HepG2 (cell line): ENCODE data around the gene GJA9. TPM values are rescaled to one million over a fixed set of nuclear protein-coding genes. Genes with fewer than 3 reads are reported as not detected.

Experiments used
- ATAC-seq: fragments of 200-7000 bp; cut with Tn5 transposase; 3 replicates; pipeline ENCODE4 v1.9.1; 2020; ENCODE audit warnings: mild to moderate bottlenecking, moderate library complexity
- BruUV-seq: library from RNA; stranded (reverse); fragments of 400-500 nt; replicated peaks from 2 replicates; lab custom pipeline; 2021; lab: Mats Ljungman, UMichigan
- CTCF ChIA-PET: fragments of 300-600 bp; formaldehyde crosslinking; extraction: SDS; loops from one replicate; lab custom pipeline; 2021; ENCODE audit warnings: low total read pairs, inconsistent platforms, low intra/inter-chr PET ratio; lab: Yijun Ruan, JAX
- POLR2A ChIA-PET: fragments of 350-600 bp; sonication (Branson Sonifier 250); formaldehyde crosslinking; loops from one replicate; lab custom pipeline; 2020; ENCODE audit warnings: antibody characterized with exemption, inconsistent platforms; lab: Yijun Ruan, JAX
- DNase-seq: peaks from one replicate; pipeline ENCODE4 v3.0.0-alpha.2; 2015; ENCODE audit warnings: low spot score
- FAIRE-seq: peaks from 3 replicates; lab custom pipeline; 2011; peaks lifted over from hg19 to GRCh38; lab: Jason Lieb, UNC
- H2AFZ ChIP-seq: one replicate; pipeline ENCODE4 v1.6.1; 2011; ENCODE audit warnings: low read length, inconsistent platforms
- H3K27ac ChIP-seq: fragments of 300-600 bp; 3 replicates; pipeline ENCODE4 v1.8.0; 2011; ENCODE audit warnings: mixed run types, mild to moderate bottlenecking, mixed read lengths, low read length, inconsistent platforms; ENCODE audit not compliant: insufficient read depth; ENCODE audit errors: extremely low read length
- H3K27me3 ChIP-seq, 2 experiments: fragments of 200-600 bp in 1 of 2; 2 replicates in 1 of 2; 3 replicates in 1 of 2; pipeline versions ENCODE4 v1.6.0 to v1.8.0; 2011; ENCODE audit warnings: low read length in 2 of 2, mild to moderate bottlenecking in 2 of 2, moderate library complexity in 2 of 2, inconsistent platforms in 1 of 2; ENCODE audit not compliant: insufficient read depth in 2 of 2, control insufficient read depth in 1 of 2
- H3K36me3 ChIP-seq, 2 experiments: fragments of 200-600 bp in 1 of 2; replicated peaks in 1 of 2; 2 replicates in 1 of 2; 3 replicates in 1 of 2; pipeline versions ENCODE4 v1.5.1 to v1.8.0; 2011; ENCODE audit warnings: low read length in 2 of 2, inconsistent platforms in 1 of 2; ENCODE audit not compliant: insufficient read depth in 2 of 2, control insufficient read depth in 1 of 2
- H3K4me1 ChIP-seq: 2 replicates; pipeline ENCODE4 v1.5.1; 2012; ENCODE audit warnings: low read length, inconsistent platforms; ENCODE audit not compliant: insufficient read depth
- H3K4me2 ChIP-seq: 2 replicates; pipeline ENCODE4 v1.6.0; 2011; ENCODE audit warnings: low read depth, low read length, inconsistent platforms
- H3K4me3 ChIP-seq, 3 experiments: fragments of 200-600 bp in 1 of 3; sonication (generic), shearing (Covaris generic) in 1 of 3; replicated peaks in 1 of 3; 2 replicates each; pipeline ENCODE4 v1.5.1; 2011 to 2016; ENCODE audit warnings: low read length in 3 of 3, inconsistent platforms in 2 of 3, low read depth in 2 of 3, mild to moderate bottlenecking in 2 of 3, control low read depth in 1 of 3, mixed read lengths in 1 of 3; ENCODE audit not compliant: insufficient read depth in 1 of 3
- H3K79me2 ChIP-seq: one replicate; pipeline ENCODE4 v1.6.1; 2011; ENCODE audit warnings: low read length, inconsistent platforms; ENCODE audit not compliant: insufficient read depth
- H3K9ac ChIP-seq: 2 replicates; pipeline ENCODE4 v1.6.0; 2011; ENCODE audit warnings: mild to moderate bottlenecking, low read depth, low read length, inconsistent platforms; ENCODE audit not compliant: insufficient read depth
- H3K9me3 ChIP-seq: 2 replicates; pipeline ENCODE4 v1.5.1; 2012; ENCODE audit warnings: mild to moderate bottlenecking, low read length
- H4K20me1 ChIP-seq: 2 replicates; pipeline ENCODE4 v1.6.0; 2011; ENCODE audit warnings: inconsistent platforms, mild to moderate bottlenecking, low read length, moderate library complexity; ENCODE audit not compliant: insufficient read depth
- HES4 ChIP-seq: sonication (generic); formaldehyde crosslinking; IDR thresholded peaks from 2 replicates; pipeline ENCODE4 v1.9.0; 2021; ENCODE audit warnings: mild to moderate bottlenecking, missing genetic modification reagents, borderline replicate concordance
- HMGXB3 ChIP-seq: sonication (generic); formaldehyde crosslinking; IDR thresholded peaks from 2 replicates; pipeline ENCODE4 v1.4.0; 2020; ENCODE audit warnings: missing genetic modification reagents, borderline replicate concordance
- NCOA1 ChIP-seq: sonication (generic); formaldehyde crosslinking; IDR thresholded peaks from 2 replicates; pipeline ENCODE4 v1.9.0; 2021; ENCODE audit warnings: missing genetic modification reagents
- NFIB ChIP-seq: sonication (generic); formaldehyde crosslinking; IDR thresholded peaks from 2 replicates; pipeline ENCODE4 v1.9.0; 2021; ENCODE audit warnings: missing genetic modification reagents, mild to moderate bottlenecking, borderline replicate concordance
- RELA ChIP-seq: sonication (generic); formaldehyde crosslinking; IDR thresholded peaks from 2 replicates; pipeline ENCODE4 v1.4.0; 2020; ENCODE audit warnings: missing genetic modification reagents
- REST ChIP-seq, 2 experiments: IDR thresholded peaks; 2 replicates each; pipeline ENCODE4 v1.6.1; 2011 to 2012; ENCODE audit warnings: low read length in 2 of 2, borderline replicate concordance in 1 of 2, low read depth in 1 of 2, mild to moderate bottlenecking in 1 of 2, moderate library complexity in 1 of 2
- SOX6 ChIP-seq, 2 experiments: fragments of 450-650 bp in 1 of 2; sonication (generic) in 1 of 2; formaldehyde crosslinking in 1 of 2; IDR thresholded peaks; 2 replicates each; pipeline versions ENCODE4 v1.4.0 to v1.6.1; 2017 to 2020; ENCODE audit warnings: antibody characterized with exemption in 1 of 2, mild to moderate bottlenecking in 1 of 2, missing genetic modification reagents in 1 of 2
- ZC3H4 ChIP-seq: sonication (generic); formaldehyde crosslinking; IDR thresholded peaks from 2 replicates; pipeline ENCODE4 v1.4.0; 2020; ENCODE audit warnings: missing genetic modification reagents, borderline replicate concordance
- ZNF251 ChIP-seq: sonication (generic); formaldehyde crosslinking; IDR thresholded peaks from 2 replicates; pipeline ENCODE4 v1.9.0; 2021; ENCODE audit warnings: mild to moderate bottlenecking, missing genetic modification reagents
- ZNF589 ChIP-seq: sonication (generic); formaldehyde crosslinking; conservative IDR thresholded peaks from 2 replicates; pipeline ENCODE4 v1.8.0; 2022; ENCODE audit warnings: mild to moderate bottlenecking, moderate library complexity, missing genetic modification reagents
- ZNF616 ChIP-seq: sonication (generic); formaldehyde crosslinking; IDR thresholded peaks from 2 replicates; pipeline ENCODE4 v1.5.0; 2020; ENCODE audit warnings: low read depth, mild to moderate bottlenecking, missing genetic modification reagents
- ZNF709 ChIP-seq: sonication (generic); formaldehyde crosslinking; IDR thresholded peaks from 2 replicates; pipeline ENCODE4 v1.5.0; 2020; ENCODE audit warnings: mild to moderate bottlenecking, missing genetic modification reagents
- ZNF710 ChIP-seq: sonication (generic); formaldehyde crosslinking; IDR thresholded peaks from 2 replicates; pipeline ENCODE4 v1.5.0; 2020; ENCODE audit warnings: mild to moderate bottlenecking, missing genetic modification reagents, borderline replicate concordance
- WGBS: methylation state at CpG from one replicate; pipeline ENCODE4 v1.1.6; 2017; ENCODE audit warnings: low lambda C conversion rate; 5-methylcytosine and 5-hydroxymethylcytosine counted together
- in situ Hi-C: cut with HindIII; loops from 2 replicates; pipeline ENCODE4 v1.10.0; 2017; ENCODE audit warnings: low pct_unique_long_range_greater_than_20kb; ENCODE audit not compliant: extremely low pct_ligation_motif_present
- intact Hi-C: fragments of 100-400 bp; cut with micrococcal nuclease; formaldehyde crosslinking; loops from one replicate; pipeline ENCODE4 v1.10.0; 2022; ENCODE audit not compliant: unreplicated experiment
- polyA plus RNA-seq, 8 experiments: library from polyadenylated mRNA; depleted of rRNA in 3 of 8; stranded (reverse) in 7 of 8; unstranded in 1 of 8; fragments of >200 nt; fragmentation: Illumina TruSeq in 4 of 8; extraction: Trizol in 4 of 8; gene quantifications; 2 replicates each; pipeline versions ENCODE4 v1.2.1 to v1.2.3, GENCODE V29; 2011 to 2016; ENCODE audit warnings: low read depth in 4 of 8, missing spikeins in 1 of 8, mixed read lengths in 1 of 8; ENCODE audit not compliant: insufficient read depth in 1 of 8
- total RNA-seq, 5 experiments: library from RNA; depleted of rRNA; stranded (reverse); fragments of >200 nt; fragmentation: Illumina TruSeq; extraction: Trizol; gene quantifications; 2 replicates each; pipeline ENCODE4 v1.2.3, GENCODE V29; 2016; ENCODE audit warnings: low read depth in 1 of 5

GJA9 gene
- total and polyA plus RNA-seq, 2 of the 13 experiments (the other 11 are each of a cell fraction or from before 2014, with no cell fraction given), result 0.08 to 0.13 TPM

GRCh38 chr1:38872401-38873026, 8.9 kb downstream of the GJA9 start:
- no peak for DNase-seq
- no TSS peak for BruUV-seq
- peak overlapping the region; percentile 49 for H3K27ac ChIP-seq
- H2AFZ ChIP-seq, result no peak overlapping the region
- H3K36me3 ChIP-seq, result no peaks in the 10 kb centered on the region
- H3K79me2 ChIP-seq, result peaks cover 30% of the 10 kb centered on the region
- in situ Hi-C loops, result no loop called here
- H3K4me1 ChIP-seq, result peaks cover 36% of the 10 kb centered on the region
- intact Hi-C loops, result loop anchor here (5.0 kb wide), 2 partner anchors 120 to 155 kb away; partner anchors contain the start of genes AKIRIN1 and NDUFS5
- ChIA-PET POLR2A (interaction anchor here (0.6 to 1.3 kb wide), 8 partner anchors 9 to 379 kb away, joined by 3 to 9 read pairs (median 3); partner anchors contain the start of gene RRAGC), CTCF (no interaction called here)
- H3K4me2 ChIP-seq, result peak overlapping the region; percentile 87
- no peaks in the 10 kb centered on the region for H3K27me3 ChIP-seq
- H3K9ac ChIP-seq, result peak overlapping the region; percentile 74
- 15% methylated on average over 4 of the region's 25 CpGs for WGBS
- H4K20me1 ChIP-seq, result no peaks in the 10 kb centered on the region
- no peaks in the 10 kb centered on the region for H3K9me3 ChIP-seq
- ATAC-seq, result peak; percentile 31
- peak overlapping the region; percentile 70 to 94 (median 77) for H3K4me3 ChIP-seq
- no peak for FAIRE-seq
- TF ChIP-seq SOX6 (IDR thresholded peaks at IDR 0.05), result no peak
- TF ChIP-seq SOX6 (CRISPR knock-in tag; IDR thresholded peaks at IDR 0.05), result no peak
- peak; percentile 37; the same call in 1 of the 2 replicates for TF ChIP-seq ZNF709 (CRISPR knock-in tag)
- TF ChIP-seq ZC3H4, result no peak
- TF ChIP-seq NFIB (CRISPR knock-in tag), result no peak
- TF ChIP-seq ZNF710 (CRISPR knock-in tag), result 0 out of 2 replicates have a peak, but pooled peaks have one; percentile 45
- TF ChIP-seq ZNF251, result no peak
- no peak for TF ChIP-seq ZNF589 (CRISPR knock-in tag)
- TF ChIP-seq NCOA1 (CRISPR knock-in tag), result no peak
- no peak for TF ChIP-seq REST (IDR thresholded peaks at IDR 0.05; ENCODE audit: borderline replicate concordance in 1 of 2, low read depth in 1 of 2, low read length in 2 of 2)
- TF ChIP-seq HES4 (CRISPR knock-in tag), result peak; percentile 79; the same call in 1 of the 2 replicates
- no peak for TF ChIP-seq RELA (CRISPR knock-in tag)
- 0 out of 2 replicates have a peak, but pooled peaks have one; percentile 45 for TF ChIP-seq ZNF616
- no peak for TF ChIP-seq HMGXB3 (CRISPR knock-in tag)
